Gastroesophageal sphincter (tissue), 4 donors: ENCODE results near the gene CENPN. TPM values are rescaled to one million over a fixed set of nuclear protein-coding genes. Genes with fewer than 3 reads are reported as not detected.

ENCODE experiments used
- ATAC-seq: fragments of 150-250 bp; one replicate; pipeline ENCODE4 v1.9.1; 2016; ENCODE audit warnings: mild to moderate bottlenecking, moderate library complexity
- H3K27ac ChIP-seq, 4 donors: fragments of 200-600 bp; sonication (generic) in 3 of 4; 1 replicate in 3 of 4; 2 replicates in 1 of 4; pipeline ENCODE4 v1.5.1; 2016 to 2019
- H3K27me3 ChIP-seq: fragments of 200-600 bp; sonication (generic); one replicate; pipeline ENCODE4 v1.5.1; 2019
- H3K36me3 ChIP-seq, 2 donors: fragments of 200-600 bp; sonication (generic); one replicate each; pipeline ENCODE4 v1.5.1; 2019; ENCODE audit warnings: control low read depth in 1 of 2
- H3K4me1 ChIP-seq, 3 donors: fragments of 200-600 bp; sonication (generic); 1 replicate in 2 of 3; 2 replicates in 1 of 3; pipeline ENCODE4 v1.5.1; 2016 to 2019; ENCODE audit warnings: control low read depth in 2 of 3
- H3K4me3 ChIP-seq, 2 donors: fragments of 200-600 bp; sonication (generic); one replicate each; pipeline ENCODE4 v1.5.1; 2019; ENCODE audit warnings: mild to moderate bottlenecking in 1 of 2, moderate library complexity in 1 of 2
- H3K9me3 ChIP-seq, 3 donors: fragments of 200-600 bp; sonication (generic); one replicate each; pipeline ENCODE4 v1.5.1; 2017 to 2019; ENCODE audit warnings: control low read depth in 2 of 3
- CTCF ChIP-seq, 4 experiments: fragments of 200-600 bp in 2 of 4; fragments of 450-650 bp in 2 of 4; sonication (generic) in 1 of 4; IDR thresholded peaks; one replicate each; pipeline ENCODE4 v1.5.1; 2017 to 2019; ENCODE audit warnings: antibody characterized with exemption in 4 of 4, mild to moderate bottlenecking in 2 of 4, moderate library complexity in 2 of 4
- EP300 ChIP-seq: sonication (generic); formaldehyde crosslinking; IDR thresholded peaks from one replicate; pipeline ENCODE4 v1.6.1; 2017; ENCODE audit warnings: antibody characterized with exemption, mild to moderate bottlenecking
- POLR2A ChIP-seq, 2 donors: fragments of 450-650 bp; IDR thresholded peaks; one replicate each; pipeline ENCODE4 v1.6.1; 2017; ENCODE audit warnings: antibody characterized with exemption in 2 of 2, mild to moderate bottlenecking in 2 of 2, moderate library complexity in 1 of 2
- POLR2AphosphoS5 ChIP-seq: sonication (generic); formaldehyde crosslinking; IDR thresholded peaks from one replicate; pipeline ENCODE4 v1.6.1; 2017; ENCODE audit warnings: antibody characterized with exemption
- WGBS, 2 donors: methylation state at CpG; one replicate each; pipeline ENCODE4 v1.1.5; 2018; ENCODE audit warnings: low coverage in 1 of 2; 5-methylcytosine and 5-hydroxymethylcytosine counted together
- total RNA-seq, 4 donors: library from RNA; depleted of rRNA; stranded (reverse); fragments of >200 nt; gene quantifications; one replicate each; pipeline ENCODE4 v1.1.0, GENCODE V29; 2016

CENPN gene
- 1 to 10 TPM; 4.3 to 8.4 (median 6.5) TPM for total RNA-seq

- Histone ChIP-seq H3K4me3 (peak within 1 kb of the TSS; percentile 66 to 97), H3K9me3 (no peaks in the 10 kb centered on the region), H3K36me3 (no peaks in the 10 kb centered on the region), H3K4me1 (peaks cover 0 to 43% (median 12%) of the 10 kb centered on the region in 3 donors), H3K27ac (peak within 1 kb of the TSS; percentile 90 to 100 (median 98)), H3K27me3 (no peaks in the 10 kb centered on the region)
- TF ChIP-seq POLR2A (IDR thresholded peaks at IDR 0.05) (peak in 1 of 2 donors; percentile 57), POLR2AphosphoS5 (peak; percentile 87), CTCF (IDR thresholded peaks at IDR 0.05) (peak in 2 of 4 experiments; percentile 17 to 29), EP300 (no peak)
- 0% methylated on average over 3 of the region's 75 CpGs; no CpG with 5 or more reads in 1 of the 2 donors for WGBS, 2 donors
- ATAC-seq: peak; percentile 97
Measured at GRCh38 chr16:81006813-81007695, at the start of gene CENPN, which contains the start of gene CMC2. CENPN (plus strand) TSS chr16:81007214; CDS start chr16:81011940, 4,726 bp downstream. CMC2 (minus strand) TSS chr16:81006885; CDS start chr16:80997394, 9,491 bp downstream.

GRCh38 chr16:80958284-80958683 is 48.7 kb upstream of the CENPN start:
- Histone ChIP-seq H3K4me3 (no peak overlapping the region), H3K4me1 (no peaks in the 10 kb centered on the region), H3K36me3 (no peaks in the 10 kb centered on the region), H3K27ac (no peak overlapping the region), H3K27me3 (no peaks in the 10 kb centered on the region), H3K9me3 (peaks cover 0 to 41% (median 0%) of the 10 kb centered on the region in 3 donors)
- ATAC-seq: no peak
- TF ChIP-seq POLR2A (IDR thresholded peaks at IDR 0.05): no peak
- no peak for TF ChIP-seq EP300
- TF ChIP-seq POLR2AphosphoS5: no peak
- TF ChIP-seq CTCF (IDR thresholded peaks at IDR 0.05): no peak

GRCh38 chr16:80962879-80963278 is 44.1 kb upstream of the CENPN start:
- no peak for TF ChIP-seq EP300
- Histone ChIP-seq H3K4me1 (no peaks in the 10 kb centered on the region), H3K27me3 (no peaks in the 10 kb centered on the region), H3K36me3 (no peaks in the 10 kb centered on the region), H3K4me3 (no peak overlapping the region), H3K27ac (no peak overlapping the region), H3K9me3 (peaks cover 0 to 25% (median 0%) of the 10 kb centered on the region in 3 donors)
- ATAC-seq: no peak
- 54 to 77% methylated on average over 2 of the region's 2 CpGs for WGBS, 2 donors

- no peak for TF ChIP-seq POLR2A (IDR thresholded peaks at IDR 0.05)
- TF ChIP-seq CTCF (IDR thresholded peaks at IDR 0.05): no peak
- no peak for TF ChIP-seq POLR2AphosphoS5
- TF ChIP-seq EP300: no peak
- no peak overlapping the region for H3K27ac ChIP-seq
- WGBS, 2 donors: 41 to 50% methylated on average over 2 of the region's 2 CpGs
- no peaks in the 10 kb centered on the region for H3K27me3 ChIP-seq
- no peaks in the 10 kb centered on the region for H3K4me1 ChIP-seq
- H3K36me3 ChIP-seq: peaks cover 0 to 8% of the 10 kb centered on the region in 2 donors
- H3K9me3 ChIP-seq: peaks cover 0 to 11% (median 0%) of the 10 kb centered on the region in 3 donors
- ATAC-seq: no peak
- no peak overlapping the region for H3K4me3 ChIP-seq
Measured at GRCh38 chr16:80964351-80964750, 42.7 kb upstream of the CENPN start.

GRCh38 chr16:80966617-80967016 is 40.4 kb upstream of the CENPN start:
- peaks cover 0 to 17% of the 10 kb centered on the region in 2 donors for H3K36me3 ChIP-seq
- H3K4me1 ChIP-seq: no peaks in the 10 kb centered on the region

More at GRCh38 chr16:80966617-80967016, 40.4 kb upstream of the CENPN start:
- Histone ChIP-seq H3K4me3 (no peak overlapping the region), H3K9me3 (no peaks in the 10 kb centered on the region), H3K27ac (no peak overlapping the region), H3K27me3 (no peaks in the 10 kb centered on the region)
- no peak for TF ChIP-seq POLR2A (IDR thresholded peaks at IDR 0.05)
- no peak for TF ChIP-seq EP300
- TF ChIP-seq CTCF (IDR thresholded peaks at IDR 0.05): no peak
- no peak for TF ChIP-seq POLR2AphosphoS5
- no peak for ATAC-seq
- WGBS, 2 donors: 82 to 100% methylated on average over 4 of the region's 4 CpGs
